Activated gamma-delta T cell treated with anti-CD3 and anti-CD28 coated beads, Interleukin-2, amount 50 U/mL, for 16 hours (primary cell): ENCODE data around the gene STXBP6.
"Not testable (repeated sequence)": the region's sequence is repeated elsewhere in the genome, so short reads cannot be mapped to it uniquely, and the experiment has no call there.

Source experiments
- DNase-seq: peaks from one replicate; pipeline ENCODE4 v3.0.0-alpha.2; 2020; ENCODE audit warnings: low read depth

The STXBP6 gene

GRCh38 chr14:24984846-24985589 is 64.9 kb downstream of the STXBP6 start:
- DNase-seq, result no peak

GRCh38 chr14:24982472-24983155 is 67.3 kb downstream of the STXBP6 start:
- DNase-seq, result no peak

- no peak for DNase-seq
These were observed 70.2 kb downstream of the STXBP6 start for GRCh38 chr14:24979725-24980239.

GRCh38 chr14:24978862-24979724 is 70.9 kb downstream of the STXBP6 start:
- no peak for DNase-seq

GRCh38 chr14:24976602-24977001 is 73.3 kb downstream of the STXBP6 start:
- no peak for DNase-seq

- no peak for DNase-seq
These were observed 74.6 kb downstream of the STXBP6 start for GRCh38 chr14:24975393-24975792.

- no peak for DNase-seq
These were observed 75.2 kb downstream of the STXBP6 start for GRCh38 chr14:24974591-24975374.

GRCh38 chr14:24972844-24973243 is 77.1 kb downstream of the STXBP6 start:
- DNase-seq, result no peak

- no peak for DNase-seq
These were observed 78.7 kb downstream of the STXBP6 start for GRCh38 chr14:24971255-24971654.

- no peak for DNase-seq
These were observed 83.4 kb downstream of the STXBP6 start for GRCh38 chr14:24966579-24966964.

- no peak for DNase-seq
These were observed 83.9 kb downstream of the STXBP6 start for GRCh38 chr14:24965934-24966578.

- DNase-seq, result no peak
These were observed 84.4 kb downstream of the STXBP6 start for GRCh38 chr14:24965578-24965933.

GRCh38 chr14:24964591-24964990 is 85.4 kb downstream of the STXBP6 start:
- DNase-seq, result no peak

- no peak for DNase-seq
These were observed 85.9 kb downstream of the STXBP6 start for GRCh38 chr14:24964048-24964447.

- not testable (repeated sequence) for DNase-seq
These were observed 87.8 kb downstream of the STXBP6 start for GRCh38 chr14:24962118-24962517.

- DNase-seq, result no peak
These were observed 89.1 kb downstream of the STXBP6 start for GRCh38 chr14:24960816-24961215.

GRCh38 chr14:24959791-24960331 is 90.1 kb downstream of the STXBP6 start:
- DNase-seq, result no peak

- no peak for DNase-seq
These were observed 91.7 kb downstream of the STXBP6 start for GRCh38 chr14:24958271-24958670.

- no peak for DNase-seq
These were observed 92.1 kb downstream of the STXBP6 start for GRCh38 chr14:24957814-24958213.

GRCh38 chr14:24956104-24956503 is 93.8 kb downstream of the STXBP6 start:
- no peak for DNase-seq

GRCh38 chr14:24954700-24955037 is 95.3 kb downstream of the STXBP6 start:
- no peak for DNase-seq
